HG02759 (cell line): ENCODE measurements around the gene GALNT10.

Source experiments
- ATAC-seq: cut with Tn5 transposase; IDR thresholded peaks from one replicate; pipeline ENCODE4 v1.9.1; 2021; ENCODE audit warnings: mild to moderate bottlenecking, moderate library complexity; ENCODE audit not compliant: unreplicated experiment

GALNT10 gene

GRCh38 chr5:154422298-154422697, 231.8 kb downstream of the GALNT10 start:
- ATAC-seq = no peak

- ATAC-seq = no peak
These were observed 237.7 kb downstream of the GALNT10 start for GRCh38 chr5:154428208-154428607.

GRCh38 chr5:154429341-154429740, 238.8 kb downstream of the GALNT10 start:
- no peak for ATAC-seq

- ATAC-seq = no peak
These were observed 239.9 kb downstream of the GALNT10 start for GRCh38 chr5:154430466-154430865.

- no peak for ATAC-seq
These were observed 240.6 kb downstream of the GALNT10 start for GRCh38 chr5:154430961-154431630.

- ATAC-seq = no peak
These were observed 244.7 kb downstream of the GALNT10 start for GRCh38 chr5:154435226-154435625.

- ATAC-seq = no peak
These were observed 246.9 kb downstream of the GALNT10 start for GRCh38 chr5:154437281-154437965.

- no peak for ATAC-seq
These were observed 250.0 kb downstream of the GALNT10 start for GRCh38 chr5:154440540-154440939.

GRCh38 chr5:154442801-154443200, 252.3 kb downstream of the GALNT10 start:
- ATAC-seq = no peak

- no peak for ATAC-seq
These were observed 254.3 kb downstream of the GALNT10 start for GRCh38 chr5:154444556-154445421.

- ATAC-seq = peak; percentile 93
These were observed 255.1 kb downstream of the GALNT10 start, which contains the start of gene SAP30L for GRCh38 chr5:154445422-154446194. Gene SAP30L, plus strand, starts transcription at chr5:154445997. Its CDS starts 608 bp downstream, at chr5:154446605.

- peak; percentile 19 for ATAC-seq
These were observed 255.9 kb downstream of the GALNT10 start for GRCh38 chr5:154446195-154447088.

GRCh38 chr5:154447089-154447725, 256.7 kb downstream of the GALNT10 start:
- ATAC-seq = no peak

- ATAC-seq = no peak
These were observed 259.3 kb downstream of the GALNT10 start for GRCh38 chr5:154449786-154450185.

GRCh38 chr5:154451957-154452356, 261.4 kb downstream of the GALNT10 start:
- no peak for ATAC-seq

- ATAC-seq = no peak
These were observed 265.1 kb downstream of the GALNT10 start for GRCh38 chr5:154455585-154455984.

GRCh38 chr5:154456540-154456939, 266.0 kb downstream of the GALNT10 start:
- no peak for ATAC-seq

- no peak for ATAC-seq
These were observed 268.5 kb downstream of the GALNT10 start for GRCh38 chr5:154459015-154459414.

GRCh38 chr5:154460172-154460571, 269.6 kb downstream of the GALNT10 start:
- ATAC-seq = no peak
